Stimulated activated CD8-positive, alpha-beta memory T cell treated with anti-CD3 and anti-CD28 coated beads, Interleukin-2, amount 100 ng/mL, for 1 hour (primary cell): ENCODE results near the gene NR1I2.

ENCODE experiments used
- DNase-seq, 2 donors: peaks; one replicate each; pipeline ENCODE4 v3.0.0-alpha.2; 2020; ENCODE audit warnings: low read depth in 2 of 2

The NR1I2 gene

GRCh38 chr3:119819806-119820205 is 37.9 kb downstream of the NR1I2 start:
- DNase-seq = no peak

- no peak for DNase-seq
Measured at GRCh38 chr3:119825820-119826219, 43.9 kb downstream of the NR1I2 start.

- DNase-seq = no peak
Measured at GRCh38 chr3:119826711-119827608, 45.1 kb downstream of the NR1I2 start.

- DNase-seq = no peak
Measured at GRCh38 chr3:119829420-119829819, 47.5 kb downstream of the NR1I2 start.

GRCh38 chr3:119831022-119831421 is 49.1 kb downstream of the NR1I2 start:
- DNase-seq = no peak

GRCh38 chr3:119831941-119832371 is 50.1 kb downstream of the NR1I2 start:
- DNase-seq = no peak

GRCh38 chr3:119834754-119835370 is 53.0 kb downstream of the NR1I2 start:
- DNase-seq = no peak

GRCh38 chr3:119835556-119835955 is 53.7 kb downstream of the NR1I2 start:
- DNase-seq = no peak

GRCh38 chr3:119841808-119842471 is 60.0 kb downstream of the NR1I2 start:
- no peak for DNase-seq

GRCh38 chr3:119849126-119849525 is 67.2 kb downstream of the NR1I2 start:
- no peak for DNase-seq

- DNase-seq = no peak
Measured at GRCh38 chr3:119856695-119857094, 74.8 kb downstream of the NR1I2 start.

- no peak for DNase-seq
Measured at GRCh38 chr3:119858957-119859356, 77.1 kb downstream of the NR1I2 start.

GRCh38 chr3:119859728-119860127 is 77.8 kb downstream of the NR1I2 start:
- DNase-seq = no peak

GRCh38 chr3:119861681-119862080 is 79.8 kb downstream of the NR1I2 start:
- DNase-seq = no peak

GRCh38 chr3:119862616-119863015 is 80.7 kb downstream of the NR1I2 start:
- no peak for DNase-seq

GRCh38 chr3:119864476-119864875 is 82.6 kb downstream of the NR1I2 start:
- DNase-seq = no peak
